K562 (cell line): ENCODE results near the gene BHLHE40. TPM values are rescaled to one million over a fixed set of nuclear protein-coding genes. Genes with fewer than 3 reads are reported as not detected.

ENCODE experiments used
- AFF1 ChIP-seq, 2 experiments: fragments of 450-650 bp; IDR thresholded peaks; 2 replicates each; pipeline ENCODE4 v1.6.1; 2018; ENCODE audit warnings: mild to moderate bottlenecking in 2 of 2, low read depth in 1 of 2; ENCODE audit not compliant: partially characterized antibody in 2 of 2
- ARHGAP35 ChIP-seq: fragments of 450-650 bp; IDR thresholded peaks from 2 replicates; pipeline ENCODE4 v1.6.1; 2018; ENCODE audit not compliant: partially characterized antibody
- CC2D1A ChIP-seq: fragments of 450-650 bp; IDR thresholded peaks from 2 replicates; pipeline ENCODE4 v1.6.1; 2017; ENCODE audit warnings: mild to moderate bottlenecking
- JUND ChIP-seq, 2 experiments: IDR thresholded peaks; 2 replicates in 1 of 2; 3 replicates in 1 of 2; pipeline ENCODE4 v1.6.1; 2011; ENCODE audit warnings: borderline replicate concordance in 2 of 2, low read depth in 2 of 2, low read length in 2 of 2, improper control_type of control experiment in 1 of 2, missing biosample characterization in 1 of 2, missing genetic modification characterization in 1 of 2, missing genetic modification reagents in 1 of 2
- MECOM ChIP-seq: fragments of 250-450 bp; sonication (Bioruptor Pico); IDR thresholded peaks from 2 replicates; pipeline ENCODE4 v1.8.0; 2022; ENCODE audit warnings: inconsistent platforms
- NR1H2 ChIP-seq: sonication (generic); formaldehyde crosslinking; IDR thresholded peaks from 2 replicates; pipeline ENCODE4 v1.4.0; 2020; ENCODE audit warnings: mild to moderate bottlenecking, missing genetic modification reagents
- SMAD4 ChIP-seq: fragments of 250-450 bp; sonication (Bioruptor Pico); conservative IDR thresholded peaks from 2 replicates; pipeline ENCODE4 v1.8.0; 2021; ENCODE audit warnings: inconsistent platforms, mild to moderate bottlenecking, moderate library complexity
- SOX6 ChIP-seq: fragments of 450-650 bp; IDR thresholded peaks from 2 replicates; pipeline ENCODE4 v1.6.1; 2014; ENCODE audit warnings: mild to moderate bottlenecking
- SREBF2 ChIP-seq: sonication (generic); formaldehyde crosslinking; IDR thresholded peaks from 2 replicates; pipeline ENCODE4 v1.4.0; 2020; ENCODE audit warnings: mild to moderate bottlenecking, missing genetic modification reagents
- TCF7 ChIP-seq: sonication (generic); IDR thresholded peaks from 2 replicates; pipeline ENCODE4 v1.6.1; 2016; ENCODE audit warnings: antibody characterized with exemption, borderline replicate concordance
- ZBTB34 ChIP-seq: fragments of 250-450 bp; sonication (Bioruptor Pico); IDR thresholded peaks from 2 replicates; pipeline ENCODE4 v1.8.0; 2021; ENCODE audit warnings: mild to moderate bottlenecking, moderate library complexity
- ZNF253 ChIP-seq: fragments of 250-450 bp; sonication (Bioruptor Pico); conservative IDR thresholded peaks from 2 replicates; pipeline ENCODE4 v1.6.1; 2021; ENCODE audit warnings: mild to moderate bottlenecking
- polyA plus RNA-seq, 8 experiments: library from polyadenylated mRNA; depleted of rRNA in 4 of 8; stranded (reverse) in 5 of 8; unstranded in 3 of 8; fragments of >200 nt; fragmentation: Nextera tagmentation in 2 of 8; fragmentation: Illumina TruSeq in 1 of 8; extraction: Ambion mirVana in 2 of 8; extraction: Trizol in 1 of 8; gene quantifications; 2 replicates each; pipeline versions ENCODE4 v1.2.1 to v1.2.3, GENCODE V29; 2011 to 2014; ENCODE audit warnings: inconsistent platforms in 1 of 8, missing spikeins in 1 of 8
- total RNA-seq, 7 experiments: library from RNA; depleted of rRNA in 6 of 7; stranded (reverse); fragments of >200 nt in 6 of 7; fragmentation: Illumina TruSeq in 2 of 7; extraction: Trizol in 2 of 7; gene quantifications; 2 replicates each; pipeline versions ENCODE4 v1.2.1 to v1.2.3, GENCODE V29; 2011 to 2021; ENCODE audit warnings: low replicate concordance in 1 of 7
- TF ChIP-seq, protein P1 (sequence below): sonication (generic); formaldehyde crosslinking; IDR thresholded peaks from 2 replicates; pipeline ENCODE4 v1.8.0; 2022; ENCODE audit warnings: mild to moderate bottlenecking, missing genetic modification reagents
- TF ChIP-seq, protein P2 (sequence below), 2 experiments: fragments of 450-650 bp; IDR thresholded peaks; 2 replicates each; pipeline ENCODE4 v1.6.1; 2016
- TF ChIP-seq, protein P3 (sequence below), 2 experiments: IDR thresholded peaks in 1 of 2; conservative IDR thresholded peaks in 1 of 2; 2 replicates each; pipeline ENCODE4 v1.6.1; 2016; ENCODE audit warnings: low read depth in 2 of 2, mild to moderate bottlenecking in 1 of 2, missing compliant biosample characterization in 1 of 2, missing genetic modification characterization in 1 of 2, moderate library complexity in 1 of 2

BHLHE40 gene
- total and polyA plus RNA-seq, 9 of the 15 experiments (the other 6 are each of a cell fraction or from before 2014, with no cell fraction given) = 12.0 to 83.9 (median 31.4) TPM

GRCh38 chr3:4963669-4964570 lies 15.3 kb upstream of the BHLHE40 start (continued):
- no peak for TF ChIP-seq TCF7
- TF ChIP-seq ARHGAP35 = no peak
- TF ChIP-seq, protein P1, sequence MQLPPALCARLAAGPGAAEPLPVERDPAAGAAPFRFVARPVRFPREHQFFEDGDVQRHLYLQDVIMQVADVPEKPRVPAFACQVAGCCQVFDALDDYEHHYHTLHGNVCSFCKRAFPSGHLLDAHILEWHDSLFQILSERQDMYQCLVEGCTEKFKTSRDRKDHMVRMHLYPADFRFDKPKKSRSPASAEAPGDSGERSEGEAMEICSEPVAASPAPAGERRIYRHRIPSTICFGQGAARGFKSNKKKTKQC = no peak
- peak; percentile 81 for TF ChIP-seq JUND (IDR thresholded peaks at IDR 0.05; ENCODE audit: borderline replicate concordance, low read depth, low read length)
- TF ChIP-seq JUND (tag; IDR thresholded peaks at IDR 0.05; ENCODE audit: borderline replicate concordance, low read depth, low read length) = peak; percentile 80; the same call in 2 of the 3 replicates
- TF ChIP-seq SMAD4 (CRISPR knock-in tag) = no peak
- no peak for TF ChIP-seq ZNF253
- peak; percentile 80; the same call in 1 of the 2 replicates for TF ChIP-seq MECOM (CRISPR knock-in tag)
- TF ChIP-seq CC2D1A = peak; percentile 51; the same call in 1 of the 2 replicates
- no peak for TF ChIP-seq AFF1 (IDR thresholded peaks at IDR 0.05; ENCODE audit: low read depth in 1 of 2, partially characterized antibody in 2 of 2)
- no peak; the same call in 1 of the 2 replicates for TF ChIP-seq SOX6
- TF ChIP-seq, protein P2, sequence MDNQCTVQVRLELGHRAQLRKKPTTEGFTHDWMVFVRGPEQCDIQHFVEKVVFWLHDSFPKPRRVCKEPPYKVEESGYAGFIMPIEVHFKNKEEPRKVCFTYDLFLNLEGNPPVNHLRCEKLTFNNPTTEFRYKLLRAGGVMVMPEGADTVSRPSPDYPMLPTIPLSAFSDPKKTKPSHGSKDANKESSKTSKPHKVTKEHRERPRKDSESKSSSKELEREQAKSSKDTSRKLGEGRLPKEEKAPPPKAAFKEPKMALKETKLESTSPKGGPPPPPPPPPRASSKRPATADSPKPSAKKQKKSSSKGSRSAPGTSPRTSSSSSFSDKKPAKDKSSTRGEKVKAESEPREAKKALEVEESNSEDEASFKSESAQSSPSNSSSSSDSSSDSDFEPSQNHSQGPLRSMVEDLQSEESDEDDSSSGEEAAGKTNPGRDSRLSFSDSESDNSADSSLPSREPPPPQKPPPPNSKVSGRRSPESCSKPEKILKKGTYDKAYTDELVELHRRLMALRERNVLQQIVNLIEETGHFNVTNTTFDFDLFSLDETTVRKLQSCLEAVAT (IDR thresholded peaks at IDR 0.05) = no peak
- no peak for TF ChIP-seq SREBF2 (CRISPR knock-in tag)
- TF ChIP-seq, protein P3, sequence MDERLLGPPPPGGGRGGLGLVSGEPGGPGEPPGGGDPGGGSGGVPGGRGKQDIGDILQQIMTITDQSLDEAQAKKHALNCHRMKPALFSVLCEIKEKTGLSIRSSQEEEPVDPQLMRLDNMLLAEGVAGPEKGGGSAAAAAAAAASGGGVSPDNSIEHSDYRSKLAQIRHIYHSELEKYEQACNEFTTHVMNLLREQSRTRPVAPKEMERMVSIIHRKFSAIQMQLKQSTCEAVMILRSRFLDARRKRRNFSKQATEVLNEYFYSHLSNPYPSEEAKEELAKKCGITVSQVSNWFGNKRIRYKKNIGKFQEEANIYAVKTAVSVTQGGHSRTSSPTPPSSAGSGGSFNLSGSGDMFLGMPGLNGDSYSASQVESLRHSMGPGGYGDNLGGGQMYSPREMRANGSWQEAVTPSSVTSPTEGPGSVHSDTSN (CRISPR knock-in tag; IDR thresholded peaks at IDR 0.05; ENCODE audit: low read depth) = no peak
- TF ChIP-seq, protein P3 (tag; conservative IDR thresholded peaks at IDR 0.05; ENCODE audit: low read depth) = no peak
- TF ChIP-seq ZBTB34 (CRISPR knock-in tag) = no peak
- TF ChIP-seq NR1H2 = no peak
